ENCODE results near the gene EIF2A.
"Not testable (repeated sequence)": the region's sequence is repeated elsewhere in the genome, so short reads cannot be mapped to it uniquely, and the experiment has no call there.

Gene EIF2A

DNA sequence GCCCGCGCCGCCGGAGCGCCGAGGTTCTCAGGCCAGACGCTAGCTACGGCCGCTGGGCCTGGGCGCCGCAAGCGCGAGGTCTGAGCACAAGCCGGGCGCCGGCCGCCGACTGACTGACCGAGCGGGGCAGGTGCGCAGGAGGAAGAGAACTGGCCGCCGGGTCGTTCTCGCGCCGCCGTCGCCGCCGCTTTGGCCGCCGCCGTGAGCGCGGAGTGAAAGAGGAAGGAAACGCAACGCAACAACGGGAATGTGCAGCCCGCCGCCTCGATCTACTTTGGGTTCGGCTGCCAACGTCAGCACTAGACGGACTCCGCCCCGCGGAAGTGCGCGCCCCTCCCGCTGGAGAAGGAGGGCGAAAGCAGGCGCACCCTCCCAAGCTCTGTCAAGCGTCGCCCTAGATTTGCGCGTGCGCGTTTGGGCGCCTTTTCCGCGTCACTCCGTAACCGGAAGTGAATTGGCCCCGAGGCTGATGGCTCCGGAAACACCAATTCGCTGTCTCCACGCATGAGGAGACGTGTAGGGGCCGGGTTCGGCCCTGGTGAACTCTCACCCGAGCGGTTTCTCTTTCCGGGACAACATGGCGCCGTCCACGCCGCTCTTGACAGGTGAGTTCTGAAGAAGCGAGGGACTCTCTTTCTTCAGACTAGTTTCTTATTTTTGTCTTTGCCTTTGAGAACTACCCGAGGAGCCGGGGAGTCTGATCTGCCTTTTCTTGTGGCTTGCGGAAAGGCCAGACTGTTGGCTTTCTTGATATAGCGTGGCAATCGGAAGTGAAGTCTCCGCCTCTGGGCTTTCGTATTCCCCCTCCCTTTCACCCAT lies at the start of gene EIF2A, which contains the start of gene SERP1:
TSS of gene EIF2A (plus strand) at position 562 of the 819 bp plus-strand sequence. CDS start at position 578, 16 bp downstream.
TSS of gene SERP1 (minus strand) at position 271 of the 819 bp plus-strand sequence. CDS start 361 bp downstream, outside the sequence.
- peaks cover 49% of the 10 kb centered on the region for H3K4me1 Mint-ChIP-seq (ENCODE audit: low read depth)
- no peaks in the 10 kb centered on the region for H3K27me3 Mint-ChIP-seq (ENCODE audit: low read depth)
- H3K9me3 Mint-ChIP-seq, result no peaks in the 10 kb centered on the region
- peak within 1 kb of the TSS; percentile 91 for H3K4me3 Mint-ChIP-seq
- peak within 1 kb of the TSS; percentile 96 for H3K27ac Mint-ChIP-seq
- peaks cover 35% of the 10 kb centered on the region for H3K36me3 Mint-ChIP-seq (ENCODE audit: low read depth)

GRCh38 chr3:150497956-150498355 lies 48.6 kb upstream of the EIF2A start:
- H3K9me3 Mint-ChIP-seq, result peaks cover 12% of the 10 kb centered on the region
- no peaks in the 10 kb centered on the region for H3K4me1 Mint-ChIP-seq (ENCODE audit: low read depth)
- H3K27ac Mint-ChIP-seq, result no peak overlapping the region
- peaks cover 2% of the 10 kb centered on the region for H3K36me3 Mint-ChIP-seq (ENCODE audit: low read depth)
- H3K27me3 Mint-ChIP-seq (ENCODE audit: low read depth), result peaks cover 7% of the 10 kb centered on the region
- no peak overlapping the region for H3K4me3 Mint-ChIP-seq

DNA sequence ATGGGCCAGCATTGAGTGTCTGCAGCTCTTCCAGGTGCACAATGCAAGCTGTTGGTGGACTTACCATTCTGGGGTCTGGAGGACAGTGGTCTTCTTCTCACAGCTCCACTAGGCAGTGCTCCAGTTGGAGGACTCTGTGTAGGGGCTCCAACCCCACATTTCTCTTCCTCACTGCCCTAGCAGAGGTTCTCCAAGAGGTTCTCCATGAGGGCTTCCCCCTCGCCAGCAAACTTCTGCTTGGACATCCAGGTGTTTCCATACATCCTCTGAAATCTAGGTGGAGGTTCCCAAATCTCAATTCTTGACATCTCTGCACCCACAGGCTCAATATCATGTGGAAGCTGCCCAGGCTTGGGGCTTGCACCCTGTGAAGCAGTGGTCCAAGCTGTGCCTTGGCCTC lies 45.6 kb upstream of the EIF2A start:
- H3K4me3 Mint-ChIP-seq; H3K4me1 Mint-ChIP-seq (ENCODE audit: low read depth); H3K36me3 Mint-ChIP-seq (ENCODE audit: low read depth); H3K27ac Mint-ChIP-seq; H3K27me3 Mint-ChIP-seq (ENCODE audit: low read depth): not testable (repeated sequence)
- H3K9me3 Mint-ChIP-seq, result peaks cover 12% of the 10 kb centered on the region

DNA sequence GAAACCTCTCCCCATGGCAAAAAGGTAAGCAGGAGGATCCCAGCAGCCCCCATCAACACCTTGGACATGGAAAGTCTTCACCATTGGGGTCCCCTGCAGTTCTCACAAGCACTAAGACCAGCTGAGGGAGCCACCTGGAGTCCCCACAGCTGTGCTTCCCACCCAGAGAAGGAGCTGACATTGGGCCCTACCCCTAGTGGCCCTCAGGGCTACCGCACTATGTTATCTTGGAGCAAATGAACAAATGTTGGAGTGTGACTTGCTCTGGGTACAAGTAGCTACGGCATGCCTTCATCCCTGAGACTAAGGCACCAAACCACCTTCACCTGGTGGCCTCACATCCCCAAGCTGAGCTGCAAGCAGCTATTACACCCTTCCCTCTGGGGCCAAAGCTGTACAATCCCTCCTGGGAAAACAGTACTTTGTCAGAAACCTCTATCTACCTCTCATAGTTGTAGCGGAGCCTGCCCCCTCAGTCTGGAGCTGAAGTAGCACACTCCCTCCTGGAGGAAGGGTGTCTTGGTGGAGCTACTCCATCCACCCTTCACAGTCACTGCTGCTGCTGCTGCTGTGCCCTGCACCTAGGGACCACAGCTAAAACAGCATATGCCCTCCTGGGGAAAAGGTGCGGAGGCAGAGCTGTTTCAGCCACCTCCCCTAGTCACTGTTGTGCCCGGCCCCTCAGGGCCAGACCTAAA lies 43.0 kb upstream of the EIF2A start:
- H3K4me1 Mint-ChIP-seq (ENCODE audit: low read depth), result no peaks in the 10 kb centered on the region
- H3K9me3 Mint-ChIP-seq, result peaks cover 12% of the 10 kb centered on the region
- H3K36me3 Mint-ChIP-seq (ENCODE audit: low read depth), result peaks cover 2% of the 10 kb centered on the region
- no peak overlapping the region for H3K27ac Mint-ChIP-seq
- H3K4me3 Mint-ChIP-seq, result no peak overlapping the region
- H3K27me3 Mint-ChIP-seq (ENCODE audit: low read depth), result peaks cover 8% of the 10 kb centered on the region

DNA sequence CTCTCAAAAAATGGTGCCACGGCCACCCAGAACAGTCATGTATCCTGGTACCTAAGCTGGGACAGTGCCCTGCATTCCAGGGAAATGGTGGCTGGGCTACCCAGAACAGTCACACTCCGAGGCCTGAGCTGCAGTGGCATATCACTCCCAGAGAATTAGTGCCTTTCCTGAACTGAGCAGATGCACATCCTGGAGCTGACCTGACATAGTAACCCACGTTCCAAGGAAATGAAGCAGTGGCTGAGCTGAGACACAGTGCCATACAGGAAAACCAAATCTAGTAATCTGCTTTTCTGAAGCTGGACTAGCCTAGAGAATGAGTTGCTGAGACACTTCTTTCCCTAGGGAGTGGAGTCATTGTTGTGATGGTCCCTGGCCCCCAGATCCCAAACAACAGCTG lies 42.1 kb upstream of the EIF2A start:
- Mint-ChIP-seq H3K27ac (no peak overlapping the region), H3K4me1 (ENCODE audit: low read depth) (no peaks in the 10 kb centered on the region), H3K36me3 (ENCODE audit: low read depth) (peaks cover 2% of the 10 kb centered on the region), H3K4me3 (no peak overlapping the region), H3K27me3 (ENCODE audit: low read depth) (peaks cover 4% of the 10 kb centered on the region), H3K9me3 (peaks cover 12% of the 10 kb centered on the region)

- no peaks in the 10 kb centered on the region for H3K4me1 Mint-ChIP-seq (ENCODE audit: low read depth)
- H3K36me3 Mint-ChIP-seq (ENCODE audit: low read depth), result no peaks in the 10 kb centered on the region
- no peak overlapping the region for H3K4me3 Mint-ChIP-seq
- H3K27ac Mint-ChIP-seq, result no peak overlapping the region
- H3K9me3 Mint-ChIP-seq, result no peaks in the 10 kb centered on the region
- peaks cover 10% of the 10 kb centered on the region for H3K27me3 Mint-ChIP-seq (ENCODE audit: low read depth)
Observed at GRCh38 chr3:150508401-150508800, 38.2 kb upstream of the EIF2A start.

- H3K4me3 Mint-ChIP-seq, result no peak overlapping the region
- no peaks in the 10 kb centered on the region for H3K36me3 Mint-ChIP-seq (ENCODE audit: low read depth)
- no peaks in the 10 kb centered on the region for H3K9me3 Mint-ChIP-seq
- no peak overlapping the region for H3K27ac Mint-ChIP-seq
- peaks cover 10% of the 10 kb centered on the region for H3K27me3 Mint-ChIP-seq (ENCODE audit: low read depth)
- no peaks in the 10 kb centered on the region for H3K4me1 Mint-ChIP-seq (ENCODE audit: low read depth)
Observed at GRCh38 chr3:150509780-150510179, 36.8 kb upstream of the EIF2A start.

GRCh38 chr3:150511122-150511821 lies 35.3 kb upstream of the EIF2A start:
- no peak overlapping the region for H3K4me3 Mint-ChIP-seq

DNA sequence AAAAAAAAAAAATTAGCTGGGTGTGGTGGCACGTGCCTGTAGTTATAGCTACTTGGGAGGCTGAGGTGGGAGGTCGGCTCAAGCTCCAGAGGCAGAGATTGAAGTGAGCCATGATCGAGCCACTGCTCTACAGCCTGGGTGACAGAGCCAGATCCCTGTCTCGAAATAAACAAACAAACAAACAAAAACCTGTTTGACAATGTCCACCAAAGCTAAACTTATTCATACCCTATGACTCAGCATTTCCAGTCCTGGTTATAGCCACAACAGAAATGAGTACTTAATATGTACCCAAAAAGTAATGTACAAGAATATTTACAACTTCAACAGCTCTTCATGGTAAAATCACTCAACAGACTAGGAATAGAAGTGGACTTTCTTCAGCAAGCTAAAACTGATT lies 31.4 kb upstream of the EIF2A start:
- Mint-ChIP-seq H3K9me3 (peaks cover 18% of the 10 kb centered on the region), H3K27me3 (ENCODE audit: low read depth) (peaks cover 7% of the 10 kb centered on the region), H3K36me3 (ENCODE audit: low read depth) (no peaks in the 10 kb centered on the region), H3K27ac (no peak overlapping the region), H3K4me3 (no peak overlapping the region), H3K4me1 (ENCODE audit: low read depth) (peaks cover 2% of the 10 kb centered on the region)

More at GRCh38 chr3:150511122-150511821, 35.3 kb upstream of the EIF2A start:
- no peaks in the 10 kb centered on the region for H3K36me3 Mint-ChIP-seq (ENCODE audit: low read depth)
- no peak overlapping the region for H3K27ac Mint-ChIP-seq
- H3K4me1 Mint-ChIP-seq (ENCODE audit: low read depth), result peaks cover 2% of the 10 kb centered on the region
- peaks cover 7% of the 10 kb centered on the region for H3K9me3 Mint-ChIP-seq
- peaks cover 18% of the 10 kb centered on the region for H3K27me3 Mint-ChIP-seq (ENCODE audit: low read depth)

- Mint-ChIP-seq H3K27ac (no peak overlapping the region), H3K36me3 (ENCODE audit: low read depth) (no peaks in the 10 kb centered on the region), H3K9me3 (peaks cover 18% of the 10 kb centered on the region), H3K4me1 (ENCODE audit: low read depth) (peaks cover 2% of the 10 kb centered on the region), H3K4me3 (no peak overlapping the region), H3K27me3 (ENCODE audit: low read depth) (peaks cover 15% of the 10 kb centered on the region)
Observed at GRCh38 chr3:150519026-150519425, 27.6 kb upstream of the EIF2A start.

- Mint-ChIP-seq H3K27ac (no peak overlapping the region), H3K4me3 (no peak overlapping the region), H3K9me3 (peaks cover 17% of the 10 kb centered on the region), H3K27me3 (ENCODE audit: low read depth) (peaks cover 13% of the 10 kb centered on the region), H3K36me3 (ENCODE audit: low read depth) (no peaks in the 10 kb centered on the region), H3K4me1 (ENCODE audit: low read depth) (peaks cover 2% of the 10 kb centered on the region)
Observed at GRCh38 chr3:150520408-150520807, 26.2 kb upstream of the EIF2A start.

DNA sequence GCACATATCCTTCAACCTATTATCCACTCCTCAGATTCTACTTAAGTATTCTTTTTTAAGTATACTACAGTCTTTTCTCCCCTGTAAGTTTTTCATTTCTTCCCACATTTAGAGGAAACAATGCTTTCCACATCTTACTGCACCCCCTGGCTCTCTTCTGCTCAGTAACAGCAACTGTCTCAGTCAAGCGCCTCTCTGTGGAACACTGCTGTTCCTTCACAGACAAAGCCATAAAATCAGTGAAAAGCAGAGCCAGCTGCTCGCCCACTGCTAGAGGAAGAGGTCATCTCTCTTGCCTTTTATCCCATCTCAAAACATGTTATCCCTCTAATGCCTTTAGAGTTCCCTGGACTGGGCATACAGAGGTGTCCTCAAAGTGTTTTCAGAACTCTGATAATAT lies 25.1 kb upstream of the EIF2A start:
- no peak overlapping the region for H3K27ac Mint-ChIP-seq
- H3K27me3 Mint-ChIP-seq (ENCODE audit: low read depth), result peaks cover 8% of the 10 kb centered on the region
- peaks cover 11% of the 10 kb centered on the region for H3K9me3 Mint-ChIP-seq
- H3K4me3 Mint-ChIP-seq, result no peak overlapping the region
- no peaks in the 10 kb centered on the region for H3K4me1 Mint-ChIP-seq (ENCODE audit: low read depth)
- H3K36me3 Mint-ChIP-seq (ENCODE audit: low read depth), result no peaks in the 10 kb centered on the region

GRCh38 chr3:150523538-150523937 lies 23.0 kb upstream of the EIF2A start:
- Mint-ChIP-seq H3K27me3 (ENCODE audit: low read depth) (peaks cover 8% of the 10 kb centered on the region), H3K36me3 (ENCODE audit: low read depth) (no peaks in the 10 kb centered on the region), H3K9me3 (no peaks in the 10 kb centered on the region), H3K4me3 (no peak overlapping the region), H3K27ac (no peak overlapping the region), H3K4me1 (ENCODE audit: low read depth) (no peaks in the 10 kb centered on the region)

DNA sequence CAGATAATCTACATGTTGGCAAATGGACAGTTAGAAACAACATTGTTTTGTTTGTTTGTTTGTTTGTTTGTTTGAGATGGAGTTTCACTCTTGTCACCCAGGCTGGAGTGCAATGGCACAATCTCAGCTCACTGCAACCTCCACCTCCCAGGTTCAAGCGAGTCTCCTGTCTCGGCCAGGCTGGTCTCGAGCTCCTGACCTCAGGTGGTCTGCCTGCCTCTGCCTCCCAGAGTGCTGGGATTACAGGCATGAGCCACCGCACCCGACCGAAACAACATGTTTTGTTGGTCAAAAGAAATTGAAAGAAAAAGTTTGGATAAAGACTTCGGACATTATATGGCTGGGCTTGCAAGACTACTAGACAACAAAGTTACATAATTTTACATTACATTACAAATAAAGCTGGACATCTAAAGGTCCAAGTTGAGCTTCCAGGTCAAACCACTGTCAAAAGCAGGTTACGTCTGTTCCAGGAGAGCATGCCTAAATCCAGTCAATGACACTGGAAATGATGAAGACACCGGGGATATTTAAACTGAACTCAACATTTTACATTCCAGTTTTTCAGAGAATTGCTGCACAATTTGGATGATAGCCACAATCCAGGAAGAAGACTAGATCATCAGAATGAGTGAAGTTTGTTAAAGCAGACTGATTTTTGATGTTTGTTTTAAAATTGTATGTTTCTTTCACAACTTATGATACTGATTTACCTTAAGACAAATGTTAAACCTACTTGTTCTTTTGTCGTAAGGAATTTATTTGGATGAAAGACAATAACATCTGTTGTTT lies 18.9 kb upstream of the EIF2A start:
- H3K36me3 Mint-ChIP-seq (ENCODE audit: low read depth), result no peaks in the 10 kb centered on the region

More for the DNA sequence above, 18.9 kb upstream of the EIF2A start:
- peaks cover 4% of the 10 kb centered on the region for H3K4me1 Mint-ChIP-seq (ENCODE audit: low read depth)
- peaks cover 8% of the 10 kb centered on the region for H3K27me3 Mint-ChIP-seq (ENCODE audit: low read depth)
- H3K4me3 Mint-ChIP-seq, result no peak overlapping the region
- no peak overlapping the region for H3K27ac Mint-ChIP-seq
- no peaks in the 10 kb centered on the region for H3K9me3 Mint-ChIP-seq

Data from T-helper 1 cell treated with Interleukin-12 subunit alpha and Interleukin-12 subunit beta and Interleukin-4 antibody, amounts not matched to agents 30 μg/mL and 1 μg/mL, for 36 hours (primary cell).